Measurements from ENCODE around the gene E2F6.

E2F6 gene

GRCh38 chr2:11465485-11466306 lies at the start of gene E2F6:
Gene E2F6, minus strand, starts transcription at chr2:11466161. Its CDS starts 282 bp downstream, at chr2:11465879.
- DNase-seq: peak; percentile 96

- no peak for DNase-seq
Measured at GRCh38 chr2:11515490-11515981, 49.6 kb upstream of the E2F6 start.

GRCh38 chr2:11514904-11515303 lies 48.9 kb upstream of the E2F6 start:
- DNase-seq: no peak

GRCh38 chr2:11514081-11514730 lies 48.2 kb upstream of the E2F6 start:
- DNase-seq: no peak

GRCh38 chr2:11513319-11513718 lies 47.4 kb upstream of the E2F6 start:
- no peak for DNase-seq

- no peak for DNase-seq
Measured at GRCh38 chr2:11512431-11512830, 46.5 kb upstream of the E2F6 start.

GRCh38 chr2:11509657-11510360 lies 43.8 kb upstream of the E2F6 start:
- DNase-seq: no peak

GRCh38 chr2:11508279-11508678 lies 42.3 kb upstream of the E2F6 start:
- DNase-seq: no peak

GRCh38 chr2:11507517-11507916 lies 41.6 kb upstream of the E2F6 start:
- no peak for DNase-seq

GRCh38 chr2:11506611-11506969 lies 40.6 kb upstream of the E2F6 start:
- DNase-seq: no peak

- no peak for DNase-seq
Measured at GRCh38 chr2:11505652-11506610, 40.0 kb upstream of the E2F6 start.

GRCh38 chr2:11503354-11503927 lies 37.5 kb upstream of the E2F6 start:
- DNase-seq: no peak

GRCh38 chr2:11502740-11503292 lies 36.9 kb upstream of the E2F6 start:
- DNase-seq: no peak

GRCh38 chr2:11500702-11501303 lies 34.8 kb upstream of the E2F6 start:
- no peak for DNase-seq

- DNase-seq: no peak
Measured at GRCh38 chr2:11499081-11499743, 33.3 kb upstream of the E2F6 start.

- no peak for DNase-seq
Measured at GRCh38 chr2:11498543-11499034, 32.6 kb upstream of the E2F6 start.

- DNase-seq: no peak
Measured at GRCh38 chr2:11495844-11496681, 30.1 kb upstream of the E2F6 start.

GRCh38 chr2:11494310-11494709 lies 28.3 kb upstream of the E2F6 start:
- no peak for DNase-seq

GRCh38 chr2:11493282-11493681 lies 27.3 kb upstream of the E2F6 start:
- DNase-seq: no peak

GRCh38 chr2:11492720-11493119 lies 26.8 kb upstream of the E2F6 start:
- no peak for DNase-seq
